Neuronal stem cell (in vitro differentiated cells): Measurements from ENCODE around the gene AR.
"Not testable (repeated sequence)": the region's sequence is repeated elsewhere in the genome, so short reads cannot be mapped to it uniquely, and the experiment has no call there.

Experiments used
- DNase-seq: peaks from one replicate; pipeline ENCODE4 v3.0.0-alpha.2; 2013; ENCODE audit warnings: low spot score
- H2AFZ ChIP-seq: one replicate; pipeline ENCODE4 v1.6.1; 2013; ENCODE audit warnings: mild to moderate bottlenecking, low read length, inconsistent platforms
- H2AK5ac ChIP-seq: 2 replicates; pipeline ENCODE4 v1.6.1; 2013; ENCODE audit warnings: low read depth, mild to moderate bottlenecking, inconsistent platforms, low read length, moderate library complexity, mixed read lengths
- H2BK120ac ChIP-seq: 2 replicates; pipeline ENCODE4 v1.6.1; 2013; ENCODE audit warnings: low read depth, mild to moderate bottlenecking, inconsistent platforms, low read length, moderate library complexity, mixed read lengths
- H2BK12ac ChIP-seq: one replicate; pipeline ENCODE4 v1.6.1; 2013; ENCODE audit warnings: low read length, inconsistent platforms
- H2BK15ac ChIP-seq: 2 replicates; pipeline ENCODE4 v1.6.1; 2013; ENCODE audit warnings: mild to moderate bottlenecking, low read length, inconsistent platforms, mixed read lengths
- H2BK5ac ChIP-seq: one replicate; pipeline ENCODE4 v1.6.1; 2013; ENCODE audit warnings: inconsistent platforms, mild to moderate bottlenecking, low read length, moderate library complexity
- H3K14ac ChIP-seq: one replicate; pipeline ENCODE4 v1.6.1; 2013; ENCODE audit warnings: low read length, inconsistent platforms
- H3K18ac ChIP-seq: 2 replicates; pipeline ENCODE4 v1.6.1; 2013; ENCODE audit warnings: low read length, inconsistent platforms
- H3K23ac ChIP-seq: 2 replicates; pipeline ENCODE4 v1.6.1; 2013; ENCODE audit warnings: low read depth, mild to moderate bottlenecking, mixed read lengths, low read length, inconsistent platforms; ENCODE audit not compliant: poor library complexity
- H3K27ac ChIP-seq: replicated peaks from 3 replicates; pipeline ENCODE4 v1.5.1; 2013; ENCODE audit warnings: low read length, inconsistent platforms
- H3K27me3 ChIP-seq, 3 experiments: 2 replicates each; pipeline ENCODE4 v1.6.1; 2013; ENCODE audit warnings: low read length in 3 of 3, mild to moderate bottlenecking in 2 of 3, inconsistent platforms in 1 of 3, low read depth in 1 of 3, mixed read lengths in 1 of 3, moderate library complexity in 1 of 3; ENCODE audit not compliant: control insufficient read depth in 3 of 3, insufficient read depth in 3 of 3
- H3K36me3 ChIP-seq, 2 donors: replicated peaks in 1 of 2; 2 replicates each; pipeline ENCODE4 v1.6.1; 2013; ENCODE audit warnings: low read length in 2 of 2; ENCODE audit not compliant: control insufficient read depth in 2 of 2, insufficient read depth in 2 of 2
- H3K4ac ChIP-seq: 2 replicates; pipeline ENCODE4 v1.6.1; 2013; ENCODE audit warnings: inconsistent platforms, mild to moderate bottlenecking, low read length, moderate library complexity
- H3K4me1 ChIP-seq, 2 donors: 1 replicate in 1 of 2; 2 replicates in 1 of 2; pipeline ENCODE4 v1.6.1; 2013; ENCODE audit warnings: low read length in 2 of 2, low read depth in 1 of 2; ENCODE audit not compliant: control insufficient read depth in 2 of 2, insufficient read depth in 1 of 2
- H3K4me2 ChIP-seq: one replicate; pipeline ENCODE4 v1.6.1; 2013; ENCODE audit warnings: mild to moderate bottlenecking, low read length, inconsistent platforms; ENCODE audit not compliant: insufficient read depth, poor library complexity, severe bottlenecking
- H3K4me3 ChIP-seq, 2 donors: 2 replicates each; pipeline ENCODE4 v1.5.1; 2013; ENCODE audit warnings: low read length in 2 of 2, mild to moderate bottlenecking in 2 of 2, inconsistent platforms in 1 of 2, moderate library complexity in 1 of 2
- H3K79me1 ChIP-seq: one replicate; pipeline ENCODE4 v1.6.1; 2013; ENCODE audit warnings: low read depth, mild to moderate bottlenecking, inconsistent platforms, low read length, moderate library complexity
- H3K9ac ChIP-seq: one replicate; pipeline ENCODE4 v1.6.1; 2013; ENCODE audit warnings: mild to moderate bottlenecking, low read depth, low read length, inconsistent platforms; ENCODE audit not compliant: poor library complexity
- H3K9me3 ChIP-seq, 2 donors: replicated peaks in 1 of 2; 2 replicates each; pipeline versions ENCODE3 to v1.6.1; 2013; ENCODE audit warnings: low read length in 2 of 2, mild to moderate bottlenecking in 2 of 2, inconsistent platforms in 1 of 2, low read depth in 1 of 2, mixed read lengths in 1 of 2, moderate library complexity in 1 of 2; ENCODE audit not compliant: control insufficient read depth in 2 of 2, insufficient read depth in 1 of 2
- H4K8ac ChIP-seq: one replicate; pipeline ENCODE4 v1.6.1; 2013; ENCODE audit warnings: low read depth, mild to moderate bottlenecking, inconsistent platforms, low read length, moderate library complexity
- H4K91ac ChIP-seq: one replicate; pipeline ENCODE4 v1.6.1; 2013; ENCODE audit warnings: low read length, low read depth, mild to moderate bottlenecking, inconsistent platforms; ENCODE audit not compliant: poor library complexity
- WGBS, 2 donors: extraction: QIAGEN DNeasy Blood & Tissue Kit; methylation state at CpG; one replicate each; pipeline ENCODE4 v1.1.7; 2013; ENCODE audit warnings: missing lambda C conversion rate in 2 of 2, mixed read lengths in 1 of 2; ENCODE audit not compliant: insufficient read length in 2 of 2, insufficient replicate concordance in 1 of 2; ENCODE audit errors: extremely low coverage in 2 of 2; 5-methylcytosine and 5-hydroxymethylcytosine counted together

The AR gene

DNA sequence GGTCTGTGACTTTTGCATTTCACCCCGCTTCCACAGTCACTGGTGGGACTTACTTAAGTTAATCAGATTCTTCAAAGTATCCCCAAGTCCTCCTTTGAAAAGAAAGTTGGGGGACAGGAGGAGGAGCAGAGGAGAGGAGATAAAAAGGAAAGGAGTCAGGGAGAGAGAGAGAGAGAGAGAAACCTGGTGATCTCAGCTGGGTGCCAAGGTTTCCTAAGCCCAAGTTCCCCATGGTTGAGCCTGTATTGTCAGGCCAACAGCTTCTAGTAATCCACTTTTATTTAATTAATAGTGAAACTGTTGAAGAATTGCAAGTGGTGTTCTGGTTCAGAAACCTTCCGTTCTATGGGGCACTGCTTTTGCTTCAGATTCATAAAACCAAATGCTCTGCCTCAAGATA lies 91.6 kb downstream of the AR start:
- H3K9ac ChIP-seq: no peak overlapping the region
- no CpG with 5 or more reads among the region's 2 CpGs for WGBS, 2 donors

DNA sequence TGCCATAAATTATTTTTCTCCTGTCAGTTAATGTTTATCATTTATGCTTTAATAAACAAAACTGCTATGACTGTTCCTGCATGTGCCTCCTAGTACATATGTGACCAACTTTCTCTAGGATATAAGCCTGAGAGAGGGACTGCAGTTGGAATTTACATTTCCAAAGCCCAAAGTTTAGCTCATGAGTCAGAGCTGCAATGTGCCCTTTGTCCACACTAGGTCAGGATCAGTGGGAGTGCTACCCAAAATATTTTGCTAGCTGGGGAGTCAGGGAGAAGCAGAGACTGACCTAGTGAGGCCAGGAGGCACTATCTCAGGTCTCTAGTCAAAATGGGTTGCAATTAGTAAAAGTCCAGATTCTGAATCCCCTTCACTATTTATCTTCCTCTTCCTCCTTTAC lies 92.7 kb downstream of the AR start:
- Histone ChIP-seq H3K14ac (no peak overlapping the region), H2BK5ac (no peak overlapping the region), H3K36me3 (no peaks in the 10 kb centered on the region), H2BK15ac (no peak overlapping the region), H3K4me3 (no peak overlapping the region), H3K27me3 (no peaks in the 10 kb centered on the region), H3K9ac (no peak overlapping the region), H3K79me1 (no peaks in the 10 kb centered on the region), H2BK12ac (no peak overlapping the region), H4K91ac (no peak overlapping the region), H3K27ac (no peak overlapping the region), H3K9me3 (no peaks in the 10 kb centered on the region), H3K4me1 (no peaks in the 10 kb centered on the region), H3K23ac (no peak overlapping the region), H3K18ac (no peak overlapping the region), H3K4ac (no peak overlapping the region), H2BK120ac (no peak overlapping the region), H2AFZ (no peak overlapping the region), H4K8ac (no peak overlapping the region), H3K4me2 (no peak overlapping the region), H2AK5ac (no peak overlapping the region)
- DNase-seq: no peak

More for the DNA sequence above, 91.6 kb downstream of the AR start:
- Histone ChIP-seq H2BK120ac (no peak overlapping the region), H4K91ac (no peak overlapping the region), H3K27ac (no peak overlapping the region), H3K23ac (no peak overlapping the region), H4K8ac (no peak overlapping the region), H2AK5ac (no peak overlapping the region), H2BK12ac (no peak overlapping the region), H3K18ac (no peak overlapping the region), H3K4me1 (no peaks in the 10 kb centered on the region), H2BK15ac (no peak overlapping the region), H3K9me3 (no peaks in the 10 kb centered on the region), H3K14ac (no peak overlapping the region), H2AFZ (no peak overlapping the region), H3K4me3 (no peak overlapping the region), H3K4ac (no peak overlapping the region), H3K79me1 (no peaks in the 10 kb centered on the region), H3K36me3 (no peaks in the 10 kb centered on the region), H3K4me2 (no peak overlapping the region), H3K27me3 (no peaks in the 10 kb centered on the region), H2BK5ac (no peak overlapping the region)
- no peak for DNase-seq

- H3K9ac ChIP-seq, H3K9me3 ChIP-seq, H3K4ac ChIP-seq, H2BK120ac ChIP-seq, H2AK5ac ChIP-seq, H2BK5ac ChIP-seq, H3K4me1 ChIP-seq, H3K23ac ChIP-seq, DNase-seq, H3K4me3 ChIP-seq, H2BK12ac ChIP-seq, H3K27ac ChIP-seq, H3K79me1 ChIP-seq, H3K4me2 ChIP-seq, H3K14ac ChIP-seq, H2AFZ ChIP-seq, H3K27me3 ChIP-seq, H3K18ac ChIP-seq, H2BK15ac ChIP-seq, H4K91ac ChIP-seq, H3K36me3 ChIP-seq, H4K8ac ChIP-seq: not testable (repeated sequence)
- no CpG with 5 or more reads among the region's 3 CpGs for WGBS, 2 donors
Observed at GRCh38 chrX:67637293-67637692, 93.5 kb downstream of the AR start.

DNA sequence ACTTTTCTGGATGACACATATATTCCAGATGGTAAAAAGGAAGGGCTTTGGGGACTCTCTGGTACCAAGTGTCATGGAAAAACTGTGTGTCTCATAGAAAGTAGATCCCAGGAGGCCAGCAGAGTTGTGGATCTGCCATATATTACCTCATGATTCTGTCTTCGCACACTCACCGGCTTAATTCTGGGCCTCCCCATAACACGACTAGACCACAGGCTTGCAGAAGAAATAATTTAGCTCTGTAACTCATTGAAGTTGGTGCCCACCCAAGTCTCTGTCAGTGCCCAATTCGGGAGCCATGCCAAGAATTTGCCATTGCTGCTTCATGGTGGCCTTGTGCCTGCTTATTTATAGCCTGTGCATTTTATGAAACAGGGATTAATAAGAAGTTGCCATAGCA lies 104.5 kb downstream of the AR start:
- H3K4ac ChIP-seq: no peak overlapping the region
- no peak overlapping the region for H3K9ac ChIP-seq
- H3K23ac ChIP-seq: no peak overlapping the region
- H3K36me3 ChIP-seq: peaks cover 0 to 4% of the 10 kb centered on the region in 2 donors
- DNase-seq: no peak
- no peak overlapping the region for H2BK15ac ChIP-seq
- no peak overlapping the region for H2BK120ac ChIP-seq
- no peak overlapping the region for H2AK5ac ChIP-seq
- H3K4me1 ChIP-seq: no peaks in the 10 kb centered on the region
- H4K91ac ChIP-seq: no peak overlapping the region
- H3K9me3 ChIP-seq: no peaks in the 10 kb centered on the region
- H3K14ac ChIP-seq: no peak overlapping the region
- no peak overlapping the region for H3K4me3 ChIP-seq
- H3K79me1 ChIP-seq: no peaks in the 10 kb centered on the region
- no peak overlapping the region for H3K27ac ChIP-seq
- no peak overlapping the region for H2AFZ ChIP-seq
- no peak overlapping the region for H3K18ac ChIP-seq
- H2BK5ac ChIP-seq: no peak overlapping the region
- no peaks in the 10 kb centered on the region for H3K27me3 ChIP-seq
- H2BK12ac ChIP-seq: no peak overlapping the region
- H3K4me2 ChIP-seq: no peak overlapping the region
- WGBS, 2 donors: no CpG with 5 or more reads among the region's 4 CpGs
- no peak overlapping the region for H4K8ac ChIP-seq
